Fibroblast of the aortic adventitia (primary cell): ENCODE results near the gene ZNF79. TPM values are rescaled to one million over a fixed set of nuclear protein-coding genes. Genes with fewer than 3 reads are reported as not detected.
A peak's percentile ranks its signal among the peaks of the same experiment; 100 is the strongest.

Experiments
- DNase-seq: peaks from one replicate; pipeline ENCODE4 v3.0.0-alpha.2; 2010; ENCODE audit warnings: low read depth
- H3K4me3 ChIP-seq: 2 replicates; pipeline ENCODE4 v1.5.1; 2011; ENCODE audit warnings: low read depth, mild to moderate bottlenecking, control low read depth, low read length, moderate library complexity
- total RNA-seq: library from RNA; depleted of rRNA; stranded (reverse); fragments of >200 nt; gene quantifications from 2 replicates; pipeline ENCODE4 v1.2.3, GENCODE V29; 2012; ENCODE audit warnings: low replicate concordance
- TF ChIP-seq, protein P1 (sequence below): IDR thresholded peaks from 2 replicates; pipeline ENCODE4 v1.5.1; 2011; ENCODE audit warnings: mild to moderate bottlenecking, low read length, control low read depth, inconsistent platforms; ENCODE audit not compliant: insufficient read depth

Gene ZNF79
- total RNA-seq, 1 donor = 10.2 TPM

DNA sequence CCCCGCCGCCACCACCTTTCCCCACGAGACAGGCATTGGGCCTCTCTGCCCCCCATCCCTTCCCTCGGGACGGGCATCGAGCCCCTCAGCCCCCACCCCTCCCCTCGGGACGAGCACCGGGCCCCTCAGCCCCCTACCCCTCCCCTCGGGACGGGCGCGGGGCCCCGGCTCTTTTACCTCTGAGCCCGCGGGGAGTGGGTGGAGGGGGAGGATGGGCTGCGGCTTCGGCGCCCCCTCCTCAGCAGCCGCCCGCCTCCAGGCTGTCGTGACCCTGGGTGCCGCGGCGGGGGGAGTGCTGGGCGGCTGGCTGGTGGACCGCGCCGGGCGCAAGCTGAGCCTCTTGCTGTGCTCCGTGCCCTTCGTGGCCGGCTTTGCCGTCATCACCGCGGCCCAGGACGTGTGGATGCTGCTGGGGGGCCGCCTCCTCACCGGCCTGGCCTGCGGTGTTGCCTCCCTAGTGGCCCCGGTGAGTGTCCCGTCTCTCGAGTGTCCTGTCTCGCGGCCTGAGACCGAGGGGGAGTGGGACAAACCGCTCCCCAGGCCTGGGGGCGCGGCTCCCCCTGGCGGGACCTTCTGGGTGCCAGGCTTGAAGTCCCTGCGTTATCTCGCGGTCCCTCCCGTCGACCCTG lies 26.4 kb upstream of the ZNF79 start:
- H3K4me3 ChIP-seq = peak overlapping the region; percentile 64
- TF ChIP-seq, protein P1, sequence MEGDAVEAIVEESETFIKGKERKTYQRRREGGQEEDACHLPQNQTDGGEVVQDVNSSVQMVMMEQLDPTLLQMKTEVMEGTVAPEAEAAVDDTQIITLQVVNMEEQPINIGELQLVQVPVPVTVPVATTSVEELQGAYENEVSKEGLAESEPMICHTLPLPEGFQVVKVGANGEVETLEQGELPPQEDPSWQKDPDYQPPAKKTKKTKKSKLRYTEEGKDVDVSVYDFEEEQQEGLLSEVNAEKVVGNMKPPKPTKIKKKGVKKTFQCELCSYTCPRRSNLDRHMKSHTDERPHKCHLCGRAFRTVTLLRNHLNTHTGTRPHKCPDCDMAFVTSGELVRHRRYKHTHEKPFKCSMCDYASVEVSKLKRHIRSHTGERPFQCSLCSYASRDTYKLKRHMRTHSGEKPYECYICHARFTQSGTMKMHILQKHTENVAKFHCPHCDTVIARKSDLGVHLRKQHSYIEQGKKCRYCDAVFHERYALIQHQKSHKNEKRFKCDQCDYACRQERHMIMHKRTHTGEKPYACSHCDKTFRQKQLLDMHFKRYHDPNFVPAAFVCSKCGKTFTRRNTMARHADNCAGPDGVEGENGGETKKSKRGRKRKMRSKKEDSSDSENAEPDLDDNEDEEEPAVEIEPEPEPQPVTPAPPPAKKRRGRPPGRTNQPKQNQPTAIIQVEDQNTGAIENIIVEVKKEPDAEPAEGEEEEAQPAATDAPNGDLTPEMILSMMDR = peak; percentile 29
- no peak for DNase-seq

DNA sequence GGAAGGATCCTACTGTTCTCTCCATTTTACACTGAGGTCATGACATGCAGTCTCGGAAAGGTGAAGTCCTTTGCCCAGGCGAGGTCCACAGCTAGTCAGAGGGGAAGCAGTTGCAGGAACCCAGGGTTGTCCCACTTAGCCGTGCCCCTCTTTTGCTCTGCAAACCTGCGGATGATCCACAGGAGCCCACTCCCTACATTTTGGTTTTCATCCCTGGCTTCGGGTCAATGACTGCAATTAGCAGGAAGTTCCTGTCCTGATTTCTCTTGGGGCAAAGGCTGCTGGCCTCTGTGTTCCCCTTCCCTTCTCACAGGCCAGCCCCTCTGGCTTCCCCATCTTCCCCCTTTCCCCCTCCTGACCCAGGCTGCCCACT lies 25.9 kb upstream of the ZNF79 start:
- H3K4me3 ChIP-seq = peak overlapping the region; percentile 64
- no peak for DNase-seq
- TF ChIP-seq, protein P1 = no peak

DNA sequence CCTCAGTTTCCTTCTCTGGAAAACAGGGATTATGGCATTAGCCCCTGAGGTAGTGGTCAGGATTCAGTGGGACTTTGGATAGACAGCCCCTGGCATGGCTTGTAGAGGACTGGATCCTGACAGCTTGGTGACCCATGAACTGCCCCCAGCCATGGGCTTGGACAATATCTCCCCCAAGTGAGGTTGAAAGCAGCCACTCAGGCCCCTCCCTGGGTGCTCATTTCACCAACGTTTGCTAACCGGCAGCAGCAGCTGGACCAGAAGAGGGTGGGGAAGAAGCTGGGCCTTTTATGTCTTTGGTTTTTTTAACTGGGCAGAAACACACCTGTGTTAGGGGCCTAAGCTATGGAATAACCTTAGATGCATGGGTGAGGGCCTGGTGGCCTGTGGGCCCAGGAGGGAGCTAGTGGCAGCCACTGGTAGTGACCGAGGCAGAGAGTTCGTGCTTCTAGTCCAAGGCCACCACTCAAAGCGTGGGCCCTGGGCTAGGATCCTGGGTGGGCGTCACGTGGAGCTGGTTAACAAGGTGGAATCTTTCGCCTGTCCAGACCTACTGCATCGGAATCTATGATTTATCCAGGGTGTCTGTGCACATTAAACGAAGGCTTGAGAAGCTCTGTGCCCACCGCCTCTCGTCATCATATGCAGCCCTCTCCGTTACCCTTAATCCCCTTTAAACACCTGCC lies 25.3 kb upstream of the ZNF79 start:
- TF ChIP-seq, protein P1 = no peak
- DNase-seq = no peak
- no peak overlapping the region for H3K4me3 ChIP-seq

DNA sequence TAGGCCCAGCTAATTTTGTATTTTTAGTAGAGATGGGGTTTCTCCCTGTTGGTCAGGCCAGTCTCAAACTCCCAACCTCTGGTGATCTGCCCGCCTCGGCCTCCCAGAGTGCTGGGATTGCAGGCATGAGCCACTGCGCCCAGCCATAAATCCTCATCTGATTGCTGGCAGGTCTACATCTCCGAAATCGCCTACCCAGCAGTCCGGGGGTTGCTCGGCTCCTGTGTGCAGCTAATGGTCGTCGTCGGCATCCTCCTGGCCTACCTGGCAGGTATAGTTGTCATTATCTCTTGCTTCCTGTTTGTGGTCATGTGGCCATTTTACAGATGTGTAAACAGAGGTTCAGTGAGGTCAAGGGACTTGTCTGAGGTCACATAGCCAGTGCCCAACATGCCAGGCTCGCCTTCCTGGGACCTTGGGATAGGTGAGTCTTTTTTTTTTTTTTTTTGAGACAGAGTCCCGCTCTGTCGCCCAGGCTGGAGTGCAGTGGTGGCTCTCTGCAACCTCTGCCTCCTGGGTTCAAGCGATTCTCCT lies 24.4 kb upstream of the ZNF79 start:
- no peak for DNase-seq
- TF ChIP-seq, protein P1 = no peak
- H3K4me3 ChIP-seq = no peak overlapping the region

DNA sequence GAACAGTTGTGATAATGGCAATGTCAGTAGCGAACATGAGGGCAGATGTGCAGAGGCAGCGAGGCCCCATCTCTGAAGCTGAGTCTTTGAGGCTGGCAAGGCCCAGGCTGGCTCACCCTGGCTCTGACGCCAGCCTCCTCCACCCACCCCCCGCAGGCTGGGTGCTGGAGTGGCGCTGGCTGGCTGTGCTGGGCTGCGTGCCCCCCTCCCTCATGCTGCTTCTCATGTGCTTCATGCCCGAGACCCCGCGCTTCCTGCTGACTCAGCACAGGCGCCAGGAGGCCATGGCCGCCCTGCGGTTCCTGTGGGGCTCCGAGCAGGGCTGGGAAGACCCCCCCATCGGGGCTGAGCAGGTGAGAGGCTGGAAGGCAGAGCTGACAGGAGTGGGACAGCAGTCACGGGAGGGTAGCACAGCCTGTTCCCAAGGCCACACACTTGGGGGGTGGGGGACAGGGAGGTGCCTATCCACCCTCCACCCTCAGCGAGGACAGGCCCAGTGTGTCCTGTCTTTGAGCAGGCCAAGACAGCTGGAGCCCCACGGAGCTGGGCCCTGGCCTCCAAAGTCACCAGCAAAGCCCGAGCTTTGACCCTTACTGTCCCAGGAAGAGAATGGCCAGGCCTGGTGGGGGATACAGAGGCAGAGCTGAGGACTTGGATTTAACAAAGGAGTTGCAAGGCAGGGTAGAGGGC lies 21.6 kb upstream of the ZNF79 start:
- no peak for DNase-seq
- TF ChIP-seq, protein P1 = no peak
- H3K4me3 ChIP-seq = no peak overlapping the region

DNA sequence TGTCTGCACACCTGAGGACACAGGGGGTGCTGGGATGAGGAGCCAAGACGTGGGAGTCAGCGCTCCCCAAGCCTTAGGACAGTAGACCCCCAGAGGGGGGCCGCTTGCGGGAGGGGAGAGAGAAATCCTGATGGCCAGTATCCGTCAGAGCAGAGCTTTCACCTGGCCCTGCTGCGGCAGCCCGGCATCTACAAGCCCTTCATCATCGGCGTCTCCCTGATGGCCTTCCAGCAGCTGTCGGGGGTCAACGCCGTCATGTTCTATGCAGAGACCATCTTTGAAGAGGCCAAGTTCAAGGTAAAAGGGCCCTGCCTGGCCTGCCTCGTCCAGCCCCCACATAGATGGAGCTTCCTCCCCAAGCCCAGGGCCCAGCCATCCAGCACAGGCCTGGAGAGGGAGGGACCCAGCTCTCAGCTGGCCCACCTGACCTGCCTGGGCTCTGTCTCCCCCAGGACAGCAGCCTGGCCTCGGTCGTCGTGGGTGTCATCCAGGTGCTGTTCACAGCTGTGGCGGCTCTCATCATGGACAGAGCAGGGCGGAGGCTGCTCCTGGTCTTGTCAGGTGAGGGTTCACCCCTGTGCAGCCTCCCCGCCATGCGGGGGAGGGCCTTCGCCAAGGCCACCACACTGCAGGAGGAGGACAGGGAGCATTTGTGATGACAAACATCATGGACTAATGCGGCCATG lies 20.5 kb upstream of the ZNF79 start:
- DNase-seq = no peak
- TF ChIP-seq, protein P1 = no peak
- no peak overlapping the region for H3K4me3 ChIP-seq
